ENCODE results near the gene ENPP5.

- TF ChIP-seq CTCF (IDR thresholded peaks at IDR 0.05) (no peak), POLR2A (IDR thresholded peaks at IDR 0.05) (no peak)
Observed at GRCh38 chr6:46144270-46144669, 26.5 kb downstream of the ENPP5 start.

Measured in esophagus squamous epithelium (tissue), 4 donors.